B cell (primary cell): ENCODE measurements around the gene USP53. TPM values are rescaled to one million over a fixed set of nuclear protein-coding genes. Genes with fewer than 3 reads are reported as not detected.

ENCODE experiments used
- ATAC-seq: fragments of 200-7000 bp; cut with Tn5 transposase; one replicate; pipeline ENCODE4 v1.10.0; 2021; ENCODE audit warnings: low read depth, mild to moderate bottlenecking, moderate number of reproducible peaks, moderate library complexity
- CTCF ChIA-PET: fragments of 350-600 bp; sonication (Branson Sonifier 250); formaldehyde crosslinking; loops from one replicate; lab custom pipeline; 2021; ENCODE audit warnings: antibody characterized with exemption, inconsistent platforms; lab: Charles Lee
- POLR2A ChIA-PET: fragments of 350-600 bp; sonication (Branson Sonifier 250); formaldehyde crosslinking; loops from one replicate; lab custom pipeline; 2021; ENCODE audit warnings: antibody characterized with exemption; lab: Charles Lee
- DNase-seq: peaks from one replicate; pipeline ENCODE4 v3.0.0; 2013
- H2AFZ ChIP-seq: 2 replicates; pipeline ENCODE4 v1.6.1; 2012; ENCODE audit warnings: mild to moderate bottlenecking, low read depth, low read length; ENCODE audit not compliant: insufficient read depth, poor library complexity, severe bottlenecking
- H3K27ac ChIP-seq, 2 donors: 1 replicate in 1 of 2; 2 replicates in 1 of 2; pipeline ENCODE4 v1.5.1; 2012 to 2013; ENCODE audit warnings: low read length in 2 of 2, mild to moderate bottlenecking in 2 of 2, moderate library complexity in 1 of 2
- H3K27me3 ChIP-seq, 4 experiments: fragments of 200-600 bp in 1 of 4; sonication (generic) in 1 of 4; replicated peaks in 1 of 4; 1 replicate in 2 of 4; 2 replicates in 2 of 4; pipeline versions ENCODE4 v1.6.1 to v1.7.0; 2013 to 2016; ENCODE audit warnings: low read length in 3 of 4, mild to moderate bottlenecking in 2 of 4, mixed read lengths in 1 of 4, moderate library complexity in 1 of 4; ENCODE audit not compliant: insufficient read depth in 4 of 4, control insufficient read depth in 3 of 4; ENCODE audit errors: control extremely low read depth in 1 of 4
- H3K36me3 ChIP-seq, 2 experiments: replicated peaks in 1 of 2; 1 replicate in 1 of 2; 2 replicates in 1 of 2; pipeline versions ENCODE4 v1.6.1 to v1.7.1; 2013; ENCODE audit warnings: low read length in 1 of 2; ENCODE audit not compliant: insufficient read depth in 2 of 2, control insufficient read depth in 1 of 2; ENCODE audit errors: control extremely low read depth in 1 of 2, extremely low read depth in 1 of 2
- H3K4me1 ChIP-seq, 2 donors: fragments of 200-600 bp in 1 of 2; sonication (generic) in 1 of 2; 1 replicate in 1 of 2; 2 replicates in 1 of 2; pipeline versions ENCODE4 v1.5.1 to v1.6.1; 2013 to 2017; ENCODE audit warnings: low read length in 2 of 2; ENCODE audit not compliant: control insufficient read depth in 2 of 2, insufficient read depth in 2 of 2
- H3K4me2 ChIP-seq: replicated peaks from 2 replicates; pipeline ENCODE3; 2012; ENCODE audit warnings: mild to moderate bottlenecking, low read depth, low read length; ENCODE audit not compliant: poor library complexity, severe bottlenecking
- H3K4me3 ChIP-seq, 5 experiments: fragments of 200-600 bp in 1 of 5; sonication (generic) in 1 of 5; 1 replicate in 3 of 5; 2 replicates in 2 of 5; pipeline versions ENCODE4 v1.5.1 to v1.7.0; 2011 to 2016; ENCODE audit warnings: low read length in 4 of 5, mild to moderate bottlenecking in 4 of 5, low read depth in 2 of 5, control low read depth in 1 of 5, moderate library complexity in 1 of 5; ENCODE audit not compliant: insufficient read depth in 1 of 5; ENCODE audit errors: control extremely low read depth in 1 of 5, extremely low read depth in 1 of 5
- H3K79me2 ChIP-seq: fragments of 200-600 bp; sonication (generic); one replicate; pipeline ENCODE4 v1.6.0; 2016; ENCODE audit warnings: low read length; ENCODE audit not compliant: control insufficient read depth, insufficient read depth
- H3K9ac ChIP-seq: fragments of 200-600 bp; sonication (generic); 2 replicates; pipeline ENCODE4 v1.6.1; 2017; ENCODE audit warnings: mild to moderate bottlenecking, low read length, moderate library complexity
- H3K9me3 ChIP-seq, 3 donors: one replicate each; pipeline versions ENCODE4 v1.6.1 to v1.7.1; 2013; ENCODE audit warnings: low read length in 2 of 3; ENCODE audit not compliant: control insufficient read depth in 2 of 3, insufficient read depth in 1 of 3; ENCODE audit errors: control extremely low read depth in 1 of 3
- H4K20me1 ChIP-seq: 2 replicates; pipeline ENCODE4 v1.6.0; 2012; ENCODE audit warnings: mild to moderate bottlenecking, low read length; ENCODE audit not compliant: insufficient read depth, control insufficient read depth, poor library complexity, severe bottlenecking
- H3K27ac Mint-ChIP-seq: one replicate; pipeline ENCODE4 v1.8.0; 2021; ENCODE audit warnings: mixed read lengths
- H3K27me3 Mint-ChIP-seq: one replicate; pipeline ENCODE4 v1.8.0; 2021; ENCODE audit warnings: mixed read lengths
- H3K4me1 Mint-ChIP-seq: one replicate; pipeline ENCODE4 v1.8.0; 2021; ENCODE audit warnings: mixed read lengths
- H3K4me3 Mint-ChIP-seq: one replicate; pipeline ENCODE4 v1.8.0; 2021; ENCODE audit warnings: mixed read lengths
- H3K9me3 Mint-ChIP-seq: one replicate; pipeline ENCODE4 v1.8.0; 2022; ENCODE audit warnings: mixed read lengths; ENCODE audit not compliant: insufficient read depth
- EZH2 ChIP-seq: IDR thresholded peaks from 2 replicates; pipeline ENCODE4 v1.6.1; 2012; ENCODE audit warnings: borderline replicate concordance, low read depth, mild to moderate bottlenecking, moderate library complexity, low read length; ENCODE audit not compliant: insufficient read depth, poor library complexity, severe bottlenecking
- WGBS: methylation state at CpG from one replicate; pipeline ENCODE4 v1.1.5; 2013; ENCODE audit warnings: missing lambda C conversion rate; ENCODE audit not compliant: insufficient coverage; 5-methylcytosine and 5-hydroxymethylcytosine counted together
- intact Hi-C: fragments of 100-400 bp; cut with micrococcal nuclease; formaldehyde crosslinking; loops from one replicate; pipeline ENCODE4 v1.10.0; 2022
- polyA plus RNA-seq: library from polyadenylated mRNA; depleted of rRNA; stranded (reverse); fragments of >200 nt; gene quantifications from 2 replicates; pipeline ENCODE4 v1.2.3, GENCODE V29; 2012
- total RNA-seq, 2 donors: library from RNA; stranded (reverse); fragments of 120-200 nt in 1 of 2; gene quantifications; 1 replicate in 1 of 2; 2 replicates in 1 of 2; pipeline versions ENCODE4 v1.2.3 to v1.2.4, GENCODE V29; 2013 to 2022
- TF ChIP-seq, protein P1 (sequence below): fragments of 200-600 bp; IDR thresholded peaks from one replicate; pipeline ENCODE4 v1.8.0; 2022; ENCODE audit warnings: antibody characterized with exemption, mild to moderate bottlenecking

The USP53 gene
- total and polyA plus RNA-seq, 2 donors (not counting 1 experiment from before 2014, with no cell fraction given), result 12.9 to 45.0 TPM

DNA sequence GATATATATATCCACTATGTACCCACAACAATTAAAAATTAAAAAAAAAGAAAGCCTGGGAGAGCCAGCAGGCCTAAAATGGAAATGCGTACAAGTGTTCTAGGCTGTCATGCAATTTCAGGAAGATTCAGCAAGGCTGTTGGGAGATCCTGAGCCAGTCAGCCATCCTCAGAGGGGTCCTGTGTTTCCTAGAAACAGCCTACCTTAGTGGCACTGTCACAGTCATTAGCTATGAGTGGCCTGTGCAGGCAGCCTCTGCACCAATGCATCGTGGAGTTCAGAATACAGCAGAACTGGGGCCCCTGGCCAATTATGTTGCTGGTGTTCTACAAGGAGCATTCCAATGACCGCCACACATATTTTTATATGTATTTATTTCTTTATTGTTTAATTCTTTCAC, 21.0 kb upstream of the USP53 start:
- no peak for DNase-seq
- CTCF ChIA-PET, result no interaction called here
- TF ChIP-seq, protein P1, sequence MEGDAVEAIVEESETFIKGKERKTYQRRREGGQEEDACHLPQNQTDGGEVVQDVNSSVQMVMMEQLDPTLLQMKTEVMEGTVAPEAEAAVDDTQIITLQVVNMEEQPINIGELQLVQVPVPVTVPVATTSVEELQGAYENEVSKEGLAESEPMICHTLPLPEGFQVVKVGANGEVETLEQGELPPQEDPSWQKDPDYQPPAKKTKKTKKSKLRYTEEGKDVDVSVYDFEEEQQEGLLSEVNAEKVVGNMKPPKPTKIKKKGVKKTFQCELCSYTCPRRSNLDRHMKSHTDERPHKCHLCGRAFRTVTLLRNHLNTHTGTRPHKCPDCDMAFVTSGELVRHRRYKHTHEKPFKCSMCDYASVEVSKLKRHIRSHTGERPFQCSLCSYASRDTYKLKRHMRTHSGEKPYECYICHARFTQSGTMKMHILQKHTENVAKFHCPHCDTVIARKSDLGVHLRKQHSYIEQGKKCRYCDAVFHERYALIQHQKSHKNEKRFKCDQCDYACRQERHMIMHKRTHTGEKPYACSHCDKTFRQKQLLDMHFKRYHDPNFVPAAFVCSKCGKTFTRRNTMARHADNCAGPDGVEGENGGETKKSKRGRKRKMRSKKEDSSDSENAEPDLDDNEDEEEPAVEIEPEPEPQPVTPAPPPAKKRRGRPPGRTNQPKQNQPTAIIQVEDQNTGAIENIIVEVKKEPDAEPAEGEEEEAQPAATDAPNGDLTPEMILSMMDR, result no peak
- no peak for TF ChIP-seq EZH2

GRCh38 chr4:119197772-119198212, 14.7 kb upstream of the USP53 start:
- no peaks in the 10 kb centered on the region for H3K27me3 ChIP-seq
- ATAC-seq, result no peak
- WGBS, result 92% methylated on average over 11 of the region's 11 CpGs
- H3K79me2 ChIP-seq, result no peaks in the 10 kb centered on the region
- no peak overlapping the region for H2AFZ ChIP-seq
- DNase-seq, result no peak
- H3K4me3 ChIP-seq, result no peak overlapping the region
- Mint-ChIP-seq H3K4me1 (peaks cover 36% of the 10 kb centered on the region), H3K4me3 (no peak overlapping the region), H3K27ac (no peak overlapping the region), H3K27me3 (no peaks in the 10 kb centered on the region), H3K9me3 (no peaks in the 10 kb centered on the region)
- no peak overlapping the region for H3K4me2 ChIP-seq
- TF ChIP-seq, protein P1, result no peak
- no peak for TF ChIP-seq EZH2
- CTCF ChIA-PET, result no interaction called here
- H3K9ac ChIP-seq, result no peak overlapping the region
- no peaks in the 10 kb centered on the region for H3K36me3 ChIP-seq
- intact Hi-C loops, result no loop called here
- no peak overlapping the region for H3K27ac ChIP-seq
- no peaks in the 10 kb centered on the region for H4K20me1 ChIP-seq
- H3K9me3 ChIP-seq, result peaks cover 0 to 3% (median 0%) of the 10 kb centered on the region in 3 donors
- POLR2A ChIA-PET, result no interaction called here
- H3K4me1 ChIP-seq, result no peaks in the 10 kb centered on the region

More for the DNA sequence above, 21.0 kb upstream of the USP53 start:
- no peak overlapping the region for H3K9ac ChIP-seq
- H3K27ac ChIP-seq, result no peak overlapping the region
- intact Hi-C loops, result no loop called here
- H3K9me3 ChIP-seq, result no peaks in the 10 kb centered on the region
- no peak overlapping the region for H3K4me2 ChIP-seq
- H3K9me3 Mint-ChIP-seq, result no peaks in the 10 kb centered on the region
- no peaks in the 10 kb centered on the region for H4K20me1 ChIP-seq
- peaks cover 9% of the 10 kb centered on the region for H3K4me1 Mint-ChIP-seq
- no peaks in the 10 kb centered on the region for H3K27me3 Mint-ChIP-seq
- no peak overlapping the region for H3K4me3 Mint-ChIP-seq
- no peak overlapping the region for H2AFZ ChIP-seq
- POLR2A ChIA-PET, result no interaction called here
- H3K4me1 ChIP-seq, result no peaks in the 10 kb centered on the region
- H3K27me3 ChIP-seq, result no peaks in the 10 kb centered on the region
- H3K4me3 ChIP-seq, result no peak overlapping the region
- H3K79me2 ChIP-seq, result no peaks in the 10 kb centered on the region
- no peaks in the 10 kb centered on the region for H3K36me3 ChIP-seq
- WGBS, result 87% methylated on average over 2 of the region's 3 CpGs
- no peak overlapping the region for H3K27ac Mint-ChIP-seq
- no peak for ATAC-seq
